AG04449 (cell line): Measurements from ENCODE around the gene APOC4.

Experiments
- CTCF ChIA-PET: fragments of 350-600 bp; formaldehyde crosslinking; extraction: SDS; loops from one replicate; lab custom pipeline; 2021; ENCODE audit warnings: antibody characterized with exemption; lab: Yijun Ruan, JAX
- POLR2A ChIA-PET: fragments of 400-600, 350-600 bp; formaldehyde crosslinking; extraction: SDS; loops from one replicate; lab custom pipeline; 2020; ENCODE audit warnings: antibody characterized with exemption, inconsistent platforms; lab: Yijun Ruan, JAX
- DNase-seq: peaks from one replicate; pipeline ENCODE4 v3.0.0-alpha.2; 2010; ENCODE audit warnings: low read depth, low spot score
- H3K4me3 ChIP-seq: 2 replicates; pipeline ENCODE4 v1.5.1; 2011; ENCODE audit warnings: low read depth, mild to moderate bottlenecking, control low read depth, low read length
- CTCF ChIP-seq: IDR thresholded peaks from one replicate; pipeline ENCODE4 v1.5.1; 2011; ENCODE audit warnings: mild to moderate bottlenecking, moderate library complexity, low read length, control low read depth, inconsistent platforms; ENCODE audit not compliant: insufficient read depth; ENCODE audit errors: missing control alignments

APOC4 gene

GRCh38 chr19:44942067-44942571 is at the start of gene APOC4:
Gene APOC4, plus strand, starts transcription at chr19:44942237. Its CDS starts 41 bp downstream, at chr19:44942278.
- CTCF ChIA-PET, result no interaction called here
- no peak within 1 kb of the TSS for H3K4me3 ChIP-seq
- DNase-seq, result no peak

GRCh38 chr19:44892932-44893331 is 49.1 kb upstream of the APOC4 start:
- ChIA-PET POLR2A (interaction anchor here (1.1 kb wide), 1 partner anchor 62 kb away, joined by 4 read pairs; the partner anchor contains the start of gene CLPTM1), CTCF (interaction anchor here (0.8 to 2.8 kb wide), 2 partner anchors 10 to 315 kb away, joined by 3 to 22 read pairs; no protein-coding TSS in a partner anchor)
- DNase-seq, result no peak
- H3K4me3 ChIP-seq, result no peak overlapping the region
- TF ChIP-seq CTCF, result no peak

More at GRCh38 chr19:44942067-44942571, at the start of gene APOC4:
- TF ChIP-seq CTCF, result no peak
- POLR2A ChIA-PET, result no interaction called here

- POLR2A ChIA-PET, result no interaction called here
- CTCF ChIA-PET, result interaction anchor here (2.8 kb wide), 1 partner anchor 10 kb away, joined by 22 read pairs; no protein-coding TSS in a partner anchor
Observed at GRCh38 chr19:44893332-44894051, 48.5 kb upstream of the APOC4 start.

DNA sequence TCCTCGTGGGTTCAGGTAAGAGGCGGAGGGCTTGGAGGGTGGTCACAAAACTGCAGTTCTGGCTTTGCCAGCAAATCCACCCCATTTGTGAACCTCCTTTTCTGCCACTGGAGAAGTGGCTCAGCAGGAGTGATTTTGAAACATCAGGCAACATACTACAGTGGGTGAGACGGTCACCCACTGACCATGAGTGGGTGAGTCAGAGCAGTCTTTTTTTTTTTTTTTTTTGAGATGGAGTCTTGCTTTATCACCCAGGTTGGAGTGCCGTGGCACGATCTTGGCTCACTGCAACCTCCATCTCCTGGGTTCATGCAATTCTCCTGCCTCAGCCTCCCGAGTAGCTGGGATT is 48.0 kb upstream of the APOC4 start:
- ChIA-PET POLR2A (no interaction called here), CTCF (interaction anchor here (1.9 kb wide), 1 partner anchor 10 kb away, joined by 17 read pairs; no protein-coding TSS in a partner anchor)
- no peak for TF ChIP-seq CTCF
- no peak for DNase-seq
- no peak overlapping the region for H3K4me3 ChIP-seq

More at GRCh38 chr19:44893332-44894051, 48.5 kb upstream of the APOC4 start:
- TF ChIP-seq CTCF, result no peak
- no peak overlapping the region for H3K4me3 ChIP-seq
- DNase-seq, result no peak

- no peak for TF ChIP-seq CTCF
- ChIA-PET CTCF (interaction anchor here (1.0 to 1.9 kb wide), 3 partner anchors 9 to 57 kb away, joined by 3 to 17 read pairs (median 4); no protein-coding TSS in a partner anchor), POLR2A (no interaction called here)
- DNase-seq, result no peak
- H3K4me3 ChIP-seq, result no peak overlapping the region
Observed at GRCh38 chr19:44894946-44895345, 47.1 kb upstream of the APOC4 start.

DNA sequence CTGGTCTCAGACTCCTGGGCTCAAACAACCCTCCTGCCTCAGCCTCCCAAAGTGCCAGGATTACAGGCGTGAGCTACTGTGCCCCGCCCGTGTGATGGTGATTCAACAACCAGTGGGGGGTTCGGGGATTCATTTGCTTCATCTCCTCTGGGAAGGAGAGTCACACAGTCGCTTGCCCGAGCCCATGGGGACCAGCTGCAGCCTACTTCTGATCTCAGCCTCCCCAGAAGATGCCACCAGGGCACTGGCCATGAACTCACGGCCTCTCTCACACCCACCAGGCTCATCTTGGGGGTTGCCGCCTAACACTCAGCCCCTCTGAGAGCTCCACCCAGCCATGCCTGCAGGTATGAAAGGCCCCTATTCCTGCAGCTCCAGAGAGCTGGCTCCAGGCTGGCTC is 44.2 kb upstream of the APOC4 start:
- CTCF ChIA-PET, result interaction anchor here (1.3 kb wide), 1 partner anchor 54 kb away, joined by 5 read pairs; no protein-coding TSS in a partner anchor
- no peak overlapping the region for H3K4me3 ChIP-seq
- no peak for DNase-seq
- no peak for TF ChIP-seq CTCF
- POLR2A ChIA-PET, result no interaction called here
